Measurements from ENCODE around the gene HADHA.

HADHA gene

DNA sequence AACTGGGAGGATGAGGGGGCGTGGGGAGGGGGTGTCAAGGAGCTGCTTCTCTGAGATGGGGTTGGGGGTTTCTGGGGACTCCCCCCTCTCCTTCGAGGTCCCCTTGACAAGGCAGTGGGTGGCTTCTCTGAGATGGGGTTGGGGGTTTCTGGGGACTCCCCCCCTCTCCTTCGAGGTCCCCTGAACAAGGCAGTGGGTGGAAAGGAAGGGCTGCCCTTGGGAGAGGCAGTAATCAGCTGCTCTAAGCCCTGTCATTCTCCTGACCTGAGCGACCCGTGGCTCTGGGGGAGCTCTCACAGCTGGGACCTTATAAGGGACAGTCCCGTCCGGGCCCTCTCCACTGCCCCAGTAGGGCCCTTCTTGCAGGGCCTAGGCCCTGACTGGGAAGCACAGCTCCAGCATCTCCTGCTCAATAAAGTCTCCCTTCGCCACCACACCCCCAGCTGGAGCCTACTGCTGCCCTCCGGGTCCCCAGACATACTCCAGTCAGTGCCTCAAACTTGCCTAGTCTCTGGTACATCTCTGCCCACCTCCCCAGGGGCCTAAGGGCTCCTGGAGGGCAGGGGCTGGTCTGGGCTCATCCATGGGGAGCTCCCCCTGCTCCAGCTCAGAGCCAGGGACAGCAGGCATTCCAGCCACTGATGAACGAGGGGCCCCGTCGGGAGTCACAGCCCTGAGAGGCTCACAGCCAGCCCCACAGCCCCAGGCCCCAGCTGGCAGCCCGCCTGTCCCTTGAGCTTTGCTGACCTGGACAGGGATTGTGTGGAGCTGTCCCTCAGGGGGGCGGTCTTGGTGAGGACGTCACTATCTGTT lies 68.8 kb downstream of the HADHA start:
- no peaks in the 10 kb centered on the region for H3K36me3 ChIP-seq (ENCODE audit: insufficient read depth, low read length)
- no peak overlapping the region for H2AFZ ChIP-seq (ENCODE audit: low read length, unreplicated experiment)
- H3K4me3 ChIP-seq (ENCODE audit: low read depth, low read length) = no peak overlapping the region
- H3K4me1 ChIP-seq (ENCODE audit: control insufficient read depth, insufficient read depth, low read length, unreplicated experiment) = no peaks in the 10 kb centered on the region
- H3K79me2 ChIP-seq (ENCODE audit: control insufficient read depth, insufficient read depth, low read length, unreplicated experiment) = no peaks in the 10 kb centered on the region
- peaks cover 25% of the 10 kb centered on the region for H3K27me3 ChIP-seq (ENCODE audit: insufficient read depth, low read length)
- H3K27ac ChIP-seq (ENCODE audit: low read depth, low read length) = no peak overlapping the region

DNA sequence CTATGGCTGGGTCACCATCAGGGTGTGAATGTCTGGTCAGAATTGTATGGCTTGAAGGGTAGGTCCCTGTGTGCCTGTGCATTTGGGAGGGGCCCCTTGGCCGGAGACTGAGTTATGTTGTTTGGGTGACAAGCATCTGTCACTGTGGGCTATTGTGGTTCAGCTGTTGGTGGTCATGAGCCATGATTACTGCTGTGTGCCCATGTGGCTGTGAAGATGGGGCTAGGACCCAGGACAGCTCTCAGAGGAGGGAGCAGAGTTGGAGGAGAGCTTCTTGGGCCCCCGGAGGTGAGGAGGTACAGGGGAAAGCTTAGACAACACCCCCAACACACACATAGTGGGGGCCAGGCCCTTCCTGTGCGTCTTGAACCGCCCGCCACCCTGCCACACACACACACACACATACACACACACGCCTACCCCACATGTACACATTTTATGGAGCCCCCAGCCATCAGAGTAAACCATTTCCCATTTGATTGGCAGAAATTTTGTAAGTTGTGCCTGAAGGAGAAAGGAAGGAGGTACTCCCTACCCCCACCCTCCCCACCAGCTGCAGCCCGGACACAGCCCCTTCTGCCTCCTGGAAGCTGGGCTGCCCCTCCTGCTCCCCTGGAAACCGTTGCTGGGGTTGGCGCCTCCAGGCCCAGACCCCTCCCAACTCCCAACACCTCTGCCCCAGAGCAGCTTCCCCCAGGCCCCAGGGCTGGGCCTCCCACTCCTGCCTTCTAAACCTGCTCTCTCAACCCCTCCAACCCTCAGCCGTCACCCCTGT lies 69.6 kb downstream of the HADHA start:
- Histone ChIP-seq H3K36me3 (ENCODE audit: insufficient read depth, low read length) (no peaks in the 10 kb centered on the region), H3K27me3 (ENCODE audit: insufficient read depth, low read length) (peaks cover 25% of the 10 kb centered on the region), H2AFZ (ENCODE audit: low read length, unreplicated experiment) (no peak overlapping the region), H3K4me1 (ENCODE audit: control insufficient read depth, insufficient read depth, low read length, unreplicated experiment) (no peaks in the 10 kb centered on the region), H3K4me3 (ENCODE audit: low read depth, low read length) (no peak overlapping the region), H3K79me2 (ENCODE audit: control insufficient read depth, insufficient read depth, low read length, unreplicated experiment) (no peaks in the 10 kb centered on the region), H3K27ac (ENCODE audit: low read depth, low read length) (no peak overlapping the region)

DNA sequence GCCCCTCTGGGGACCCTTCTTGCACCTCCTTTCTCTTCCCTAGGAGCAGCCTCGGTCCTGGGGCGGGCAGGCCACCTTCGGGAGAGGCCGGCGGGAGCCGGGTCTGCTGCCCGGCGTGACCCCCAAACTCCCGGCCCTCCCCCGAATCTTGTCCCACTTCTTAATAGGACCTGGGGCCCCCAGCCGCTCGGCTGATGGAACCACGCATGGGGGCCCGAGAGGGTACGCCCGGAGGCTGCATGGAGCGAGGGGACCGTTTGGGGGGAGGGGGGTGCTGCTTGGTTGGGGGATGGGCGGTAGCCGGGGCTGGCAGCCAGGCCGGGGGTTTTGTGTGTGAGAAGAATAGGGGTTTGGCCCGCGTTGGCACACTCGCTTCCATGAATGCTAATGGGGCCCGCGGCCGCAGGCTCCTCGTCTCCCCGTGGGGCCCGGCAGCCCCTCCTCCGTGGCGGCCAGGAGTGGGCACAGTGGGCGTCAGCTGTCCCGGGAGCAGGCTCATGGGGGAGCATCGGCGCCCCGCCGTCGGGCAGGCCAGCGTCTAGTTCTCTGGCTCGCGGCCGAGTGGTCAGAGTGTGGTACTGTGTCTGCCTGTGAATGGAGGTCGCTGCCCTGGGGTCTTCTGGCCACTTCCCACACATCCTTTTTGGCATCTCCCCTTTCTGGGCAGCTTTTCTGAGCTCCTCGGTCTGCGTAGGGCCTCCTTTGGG lies 70.5 kb downstream of the HADHA start:
- Histone ChIP-seq H3K36me3 (ENCODE audit: insufficient read depth, low read length) (no peaks in the 10 kb centered on the region), H3K4me3 (ENCODE audit: low read depth, low read length) (peak overlapping the region; percentile 70; the same call in 1 of the 2 replicates), H3K79me2 (ENCODE audit: control insufficient read depth, insufficient read depth, low read length, unreplicated experiment) (no peaks in the 10 kb centered on the region), H2AFZ (ENCODE audit: low read length, unreplicated experiment) (no peak overlapping the region), H3K27ac (ENCODE audit: low read depth, low read length) (no peak overlapping the region), H3K4me1 (ENCODE audit: control insufficient read depth, insufficient read depth, low read length, unreplicated experiment) (no peaks in the 10 kb centered on the region), H3K27me3 (ENCODE audit: insufficient read depth, low read length) (peaks cover 25% of the 10 kb centered on the region)

GRCh38 chr2:26172871-26173775 lies 71.3 kb downstream of the HADHA start, which contains the start of gene GAREM2:
Gene GAREM2 (plus strand): TSS chr2:26173088. CDS start chr2:26173221, 133 bp downstream.
- Histone ChIP-seq H3K27me3 (ENCODE audit: insufficient read depth, low read length) (peaks cover 25% of the 10 kb centered on the region), H3K4me3 (ENCODE audit: low read depth, low read length) (peak within 1 kb of the TSS; percentile 70; the same call in 1 of the 2 replicates), H3K4me1 (ENCODE audit: control insufficient read depth, insufficient read depth, low read length, unreplicated experiment) (no peaks in the 10 kb centered on the region), H3K36me3 (ENCODE audit: insufficient read depth, low read length) (no peaks in the 10 kb centered on the region), H3K79me2 (ENCODE audit: control insufficient read depth, insufficient read depth, low read length, unreplicated experiment) (no peaks in the 10 kb centered on the region), H3K27ac (ENCODE audit: low read depth, low read length) (no peak within 1 kb of the TSS), H2AFZ (ENCODE audit: low read length, unreplicated experiment) (peak within 1 kb of the TSS; percentile 23)

DNA sequence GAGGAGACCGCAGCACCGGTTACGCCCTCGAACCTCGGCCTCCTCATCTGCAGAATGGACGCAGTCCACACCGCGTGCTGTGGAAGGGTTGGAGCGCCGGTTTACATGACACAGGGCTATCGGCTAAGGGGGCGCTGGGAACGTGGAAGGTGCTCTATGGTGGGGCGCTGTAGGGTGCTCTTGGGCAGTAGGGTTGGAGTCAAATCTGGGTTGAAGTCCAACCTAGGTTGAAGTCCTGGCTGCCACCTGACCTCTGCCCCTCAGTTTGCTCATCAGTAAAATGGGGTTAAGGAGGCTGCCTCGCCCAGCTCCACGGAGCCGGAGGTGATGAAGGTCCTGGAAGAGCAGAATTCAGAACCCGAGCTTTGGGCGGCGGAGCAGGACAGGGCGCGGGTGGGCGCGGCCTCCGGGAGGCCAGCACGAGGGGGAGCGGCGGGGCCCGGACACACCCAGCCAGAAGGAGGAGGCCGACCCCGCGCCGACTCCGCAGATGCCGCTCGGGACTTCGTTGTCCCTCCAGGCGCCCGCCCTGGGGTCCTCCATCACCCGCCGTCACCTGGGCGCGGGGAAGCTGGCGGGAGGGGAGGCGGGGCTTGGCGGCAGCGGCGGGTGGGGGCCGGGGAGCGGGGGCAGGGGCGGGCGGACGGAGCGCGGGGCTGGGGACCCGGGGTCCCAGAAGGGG lies 72.1 kb downstream of the HADHA start:
- H3K4me1 ChIP-seq (ENCODE audit: control insufficient read depth, insufficient read depth, low read length, unreplicated experiment) = no peaks in the 10 kb centered on the region
- no peaks in the 10 kb centered on the region for H3K79me2 ChIP-seq (ENCODE audit: control insufficient read depth, insufficient read depth, low read length, unreplicated experiment)
- no peak overlapping the region for H2AFZ ChIP-seq (ENCODE audit: low read length, unreplicated experiment)
- H3K27me3 ChIP-seq (ENCODE audit: insufficient read depth, low read length) = peaks cover 25% of the 10 kb centered on the region
- H3K4me3 ChIP-seq (ENCODE audit: low read depth, low read length) = no peak overlapping the region
- H3K27ac ChIP-seq (ENCODE audit: low read depth, low read length) = no peak overlapping the region
- H3K36me3 ChIP-seq (ENCODE audit: insufficient read depth, low read length) = no peaks in the 10 kb centered on the region

DNA sequence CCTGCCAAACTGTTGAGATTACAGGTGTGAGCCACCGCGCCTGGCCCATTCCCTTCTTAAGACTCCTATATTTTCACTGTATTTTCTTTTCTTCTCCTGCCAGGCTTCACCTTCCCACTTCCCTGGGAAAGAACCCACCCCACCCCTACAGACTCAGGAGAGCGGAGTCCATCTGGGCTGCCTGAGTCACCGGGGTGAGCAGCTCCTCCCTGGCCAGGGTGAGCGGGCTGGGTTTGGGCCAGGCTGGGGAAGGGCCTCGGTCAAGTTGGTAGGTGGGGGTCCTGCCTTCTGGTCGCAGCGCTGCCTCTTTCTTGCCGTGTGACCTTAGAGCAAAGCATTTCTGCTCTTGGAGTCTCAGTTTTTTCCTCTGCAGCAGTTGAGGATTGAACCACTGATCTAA lies 73.6 kb downstream of the HADHA start:
- H3K79me2 ChIP-seq (ENCODE audit: control insufficient read depth, insufficient read depth, low read length, unreplicated experiment) = no peaks in the 10 kb centered on the region
- H3K27ac ChIP-seq (ENCODE audit: low read depth, low read length) = no peak overlapping the region
- no peaks in the 10 kb centered on the region for H3K36me3 ChIP-seq (ENCODE audit: insufficient read depth, low read length)
- H2AFZ ChIP-seq (ENCODE audit: low read length, unreplicated experiment) = no peak overlapping the region
- peaks cover 25% of the 10 kb centered on the region for H3K27me3 ChIP-seq (ENCODE audit: insufficient read depth, low read length)
- no peaks in the 10 kb centered on the region for H3K4me1 ChIP-seq (ENCODE audit: control insufficient read depth, insufficient read depth, low read length, unreplicated experiment)
- no peak overlapping the region for H3K4me3 ChIP-seq (ENCODE audit: low read depth, low read length)

DNA sequence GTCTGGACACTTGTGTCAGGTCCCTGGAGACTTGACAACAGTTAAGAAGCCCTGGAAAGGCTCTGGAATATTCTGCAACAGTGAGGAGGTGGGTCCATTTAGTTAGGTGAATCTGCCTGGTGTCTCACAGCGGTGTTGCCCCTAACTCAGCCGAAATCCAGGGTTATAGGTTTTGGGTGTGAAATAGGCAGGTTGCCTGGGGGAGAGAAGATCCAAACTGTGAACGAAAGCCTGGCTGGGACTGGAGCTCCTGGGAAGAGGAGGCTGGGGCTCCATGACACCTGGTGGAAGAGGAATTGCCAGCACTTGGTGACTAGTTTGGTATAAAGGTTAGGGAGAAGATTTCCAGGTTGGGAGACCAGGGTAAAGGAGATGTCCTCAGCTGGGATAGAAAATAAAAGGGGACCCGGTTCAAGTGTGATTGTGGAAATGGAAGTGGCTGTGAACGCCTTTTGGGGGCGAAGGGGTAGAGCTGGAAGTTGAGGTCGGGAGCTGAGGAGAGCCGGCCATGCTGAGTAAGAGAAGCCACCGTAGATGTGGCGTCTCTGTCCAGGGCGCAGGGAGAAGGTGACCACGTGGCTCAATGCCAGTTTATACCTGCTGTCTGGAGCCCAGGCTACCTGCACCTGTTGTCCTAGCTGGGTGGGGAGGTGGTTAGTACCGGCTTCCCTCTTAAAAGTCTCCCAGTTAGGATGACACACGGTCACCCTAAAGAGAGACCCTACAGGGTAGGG lies 74.6 kb downstream of the HADHA start:
- Histone ChIP-seq H2AFZ (ENCODE audit: low read length, unreplicated experiment) (no peak overlapping the region), H3K4me1 (ENCODE audit: control insufficient read depth, insufficient read depth, low read length, unreplicated experiment) (no peaks in the 10 kb centered on the region), H3K27ac (ENCODE audit: low read depth, low read length) (no peak overlapping the region), H3K27me3 (ENCODE audit: insufficient read depth, low read length) (peaks cover 25% of the 10 kb centered on the region), H3K4me3 (ENCODE audit: low read depth, low read length) (no peak overlapping the region), H3K36me3 (ENCODE audit: insufficient read depth, low read length) (no peaks in the 10 kb centered on the region), H3K79me2 (ENCODE audit: control insufficient read depth, insufficient read depth, low read length, unreplicated experiment) (no peaks in the 10 kb centered on the region)

DNA sequence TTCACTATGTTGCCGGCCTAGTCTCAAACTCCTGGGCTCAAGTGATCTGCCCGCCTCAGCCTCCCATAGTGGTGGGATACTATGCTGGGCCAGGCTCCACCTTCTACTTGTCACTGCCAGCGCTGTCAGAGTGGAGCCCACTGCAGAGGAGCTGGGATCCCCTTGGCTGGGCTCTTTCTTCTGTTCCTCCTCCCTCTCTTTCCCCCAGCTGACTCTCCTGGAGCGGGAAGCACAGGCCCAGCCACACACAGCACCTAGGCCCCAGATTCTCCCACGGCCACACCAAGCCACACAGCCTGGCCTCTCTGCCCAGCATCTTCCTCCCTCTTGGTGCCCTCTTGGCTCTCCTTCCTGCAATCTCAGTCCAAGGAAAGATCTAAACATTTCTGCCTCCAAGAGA lies 75.2 kb downstream of the HADHA start:
- Histone ChIP-seq H3K36me3 (ENCODE audit: insufficient read depth, low read length) (no peaks in the 10 kb centered on the region), H3K27me3 (ENCODE audit: insufficient read depth, low read length) (peaks cover 19% of the 10 kb centered on the region), H2AFZ (ENCODE audit: low read length, unreplicated experiment) (no peak overlapping the region), H3K27ac (ENCODE audit: low read depth, low read length) (no peak overlapping the region), H3K4me1 (ENCODE audit: control insufficient read depth, insufficient read depth, low read length, unreplicated experiment) (no peaks in the 10 kb centered on the region), H3K4me3 (ENCODE audit: low read depth, low read length) (no peak overlapping the region), H3K79me2 (ENCODE audit: control insufficient read depth, insufficient read depth, low read length, unreplicated experiment) (no peaks in the 10 kb centered on the region)

- Histone ChIP-seq H3K4me1 (ENCODE audit: control insufficient read depth, insufficient read depth, low read length, unreplicated experiment) (no peaks in the 10 kb centered on the region), H2AFZ (ENCODE audit: low read length, unreplicated experiment) (no peak overlapping the region), H3K27ac (ENCODE audit: low read depth, low read length) (no peak overlapping the region), H3K36me3 (ENCODE audit: insufficient read depth, low read length) (no peaks in the 10 kb centered on the region), H3K4me3 (ENCODE audit: low read depth, low read length) (no peak overlapping the region), H3K79me2 (ENCODE audit: control insufficient read depth, insufficient read depth, low read length, unreplicated experiment) (no peaks in the 10 kb centered on the region), H3K27me3 (ENCODE audit: insufficient read depth, low read length) (peaks cover 14% of the 10 kb centered on the region)
Observed at GRCh38 chr2:26168785-26169184, 75.6 kb downstream of the HADHA start.

Data from ACC112 (cell line).